HepG2 (cell line): ENCODE measurements around the gene SEC14L1. TPM values are rescaled to one million over a fixed set of nuclear protein-coding genes. Genes with fewer than 3 reads are reported as not detected.

Experiments used
- AGO2 ChIP-seq: fragments of 200-400 bp; formaldehyde crosslinking; optimal IDR thresholded peaks from 2 replicates; pipeline ENCODE3; 2017; ENCODE audit warnings: mild to moderate bottlenecking, low read depth, low read length, moderate library complexity
- CENPT ChIP-seq: sonication (generic); formaldehyde crosslinking; IDR thresholded peaks from 2 replicates; pipeline ENCODE4 v1.8.0; 2022; ENCODE audit warnings: low read depth, mild to moderate bottlenecking, moderate library complexity, missing genetic modification reagents
- ELF3 ChIP-seq: IDR thresholded peaks from 2 replicates; pipeline ENCODE4 v1.6.1; 2016; ENCODE audit warnings: missing genetic modification reagents, missing compliant biosample characterization
- EZH2 ChIP-seq: conservative IDR thresholded peaks from 2 replicates; pipeline ENCODE4 v1.6.1; 2012; ENCODE audit warnings: mild to moderate bottlenecking, low read depth, low read length, moderate library complexity
- FOXA3 ChIP-seq: IDR thresholded peaks from 2 replicates; pipeline ENCODE4 v1.6.1; 2016; ENCODE audit warnings: missing genetic modification reagents, missing compliant biosample characterization
- FOXM1 ChIP-seq: sonication (generic); formaldehyde crosslinking; IDR thresholded peaks from 2 replicates; pipeline ENCODE4 v1.5.0; 2020; ENCODE audit warnings: missing genetic modification reagents
- KLF15 ChIP-seq: sonication (generic); formaldehyde crosslinking; IDR thresholded peaks from 2 replicates; pipeline ENCODE4 v1.8.1; 2023; ENCODE audit warnings: borderline replicate concordance, mild to moderate bottlenecking, inconsistent platforms, missing genetic modification reagents, mixed read lengths
- TAF15 ChIP-seq: fragments of 200-400 bp; formaldehyde crosslinking; IDR thresholded peaks from one replicate; pipeline ENCODE4 v1.6.1; 2018; ENCODE audit warnings: mild to moderate bottlenecking, low read depth, low read length; ENCODE audit not compliant: poor library complexity, severe bottlenecking
- THAP11 ChIP-seq: IDR thresholded peaks from 2 replicates; pipeline ENCODE4 v1.6.1; 2016; ENCODE audit warnings: missing biosample characterization, missing genetic modification reagents
- THYN1 ChIP-seq: sonication (generic); formaldehyde crosslinking; IDR thresholded peaks from 2 replicates; pipeline ENCODE4 v1.8.1; 2023; ENCODE audit warnings: low read depth, mild to moderate bottlenecking, moderate library complexity, missing genetic modification reagents, borderline replicate concordance
- ZBTB20 ChIP-seq: sonication (generic); formaldehyde crosslinking; IDR thresholded peaks from 2 replicates; pipeline ENCODE4 v1.8.1; 2023; ENCODE audit warnings: missing genetic modification reagents, low read depth, mild to moderate bottlenecking, borderline replicate concordance
- ZNF34 ChIP-seq: sonication (generic); formaldehyde crosslinking; IDR thresholded peaks from 2 replicates; pipeline ENCODE4 v1.4.0; 2020; ENCODE audit warnings: mild to moderate bottlenecking, missing genetic modification reagents, borderline replicate concordance
- ZNF468 ChIP-seq: sonication (generic); formaldehyde crosslinking; IDR thresholded peaks from 2 replicates; pipeline ENCODE4 v1.8.0; 2022; ENCODE audit warnings: mild to moderate bottlenecking, moderate library complexity, missing genetic modification reagents
- ZNF530 ChIP-seq: sonication (generic); formaldehyde crosslinking; IDR thresholded peaks from 2 replicates; pipeline ENCODE4 v1.5.0; 2020; ENCODE audit warnings: low read depth, mild to moderate bottlenecking, missing genetic modification reagents
- ZNF543 ChIP-seq: sonication (generic); formaldehyde crosslinking; IDR thresholded peaks from 2 replicates; pipeline ENCODE4 v1.4.0; 2020; ENCODE audit warnings: mild to moderate bottlenecking, missing genetic modification reagents
- ZNF572 ChIP-seq: sonication (generic); formaldehyde crosslinking; IDR thresholded peaks from 2 replicates; pipeline ENCODE4 v1.5.1; 2020; ENCODE audit warnings: mild to moderate bottlenecking, missing genetic modification reagents
- ZNF775 ChIP-seq: sonication (generic); formaldehyde crosslinking; IDR thresholded peaks from 2 replicates; pipeline ENCODE4 v1.4.0; 2020; ENCODE audit warnings: missing genetic modification reagents, mild to moderate bottlenecking, moderate library complexity, borderline replicate concordance
- ZNF777 ChIP-seq: sonication (generic); formaldehyde crosslinking; IDR thresholded peaks from 2 replicates; pipeline ENCODE4 v1.4.0; 2020; ENCODE audit warnings: missing genetic modification reagents
- ZNF780A ChIP-seq: sonication (generic); formaldehyde crosslinking; IDR thresholded peaks from 2 replicates; pipeline ENCODE4 v1.8.0; 2022; ENCODE audit warnings: mild to moderate bottlenecking, missing genetic modification reagents, moderate library complexity
- polyA plus RNA-seq, 8 experiments: library from polyadenylated mRNA; depleted of rRNA in 3 of 8; stranded (reverse) in 7 of 8; unstranded in 1 of 8; fragments of >200 nt; fragmentation: Illumina TruSeq in 4 of 8; extraction: Trizol in 4 of 8; gene quantifications; 2 replicates each; pipeline versions ENCODE4 v1.2.1 to v1.2.3, GENCODE V29; 2011 to 2016; ENCODE audit warnings: low read depth in 4 of 8, missing spikeins in 1 of 8, mixed read lengths in 1 of 8; ENCODE audit not compliant: insufficient read depth in 1 of 8
- total RNA-seq, 5 experiments: library from RNA; depleted of rRNA; stranded (reverse); fragments of >200 nt; fragmentation: Illumina TruSeq; extraction: Trizol; gene quantifications; 2 replicates each; pipeline ENCODE4 v1.2.3, GENCODE V29; 2016; ENCODE audit warnings: low read depth in 1 of 5
- TF ChIP-seq, protein P1 (sequence below): sonication (generic); formaldehyde crosslinking; IDR thresholded peaks from 2 replicates; pipeline ENCODE4 v1.4.0; 2020; ENCODE audit warnings: mild to moderate bottlenecking, missing genetic modification reagents
- TF ChIP-seq, protein P2 (sequence below): sonication (generic); formaldehyde crosslinking; IDR thresholded peaks from 2 replicates; pipeline ENCODE4 v1.5.1; 2020; ENCODE audit warnings: missing genetic modification reagents, mild to moderate bottlenecking, borderline replicate concordance
- TF ChIP-seq, protein P3 (sequence below): sonication (generic); formaldehyde crosslinking; IDR thresholded peaks from 2 replicates; pipeline ENCODE4 v1.4.0; 2020; ENCODE audit warnings: missing genetic modification reagents, borderline replicate concordance
- TF ChIP-seq, protein P4 (sequence below): sonication (generic); formaldehyde crosslinking; IDR thresholded peaks from 2 replicates; pipeline ENCODE4 v1.4.0; 2020; ENCODE audit warnings: missing genetic modification reagents

The SEC14L1 gene
- total and polyA plus RNA-seq, 2 of the 13 experiments (the other 11 are each of a cell fraction or from before 2014, with no cell fraction given) = 26.3 to 43.9 TPM

DNA sequence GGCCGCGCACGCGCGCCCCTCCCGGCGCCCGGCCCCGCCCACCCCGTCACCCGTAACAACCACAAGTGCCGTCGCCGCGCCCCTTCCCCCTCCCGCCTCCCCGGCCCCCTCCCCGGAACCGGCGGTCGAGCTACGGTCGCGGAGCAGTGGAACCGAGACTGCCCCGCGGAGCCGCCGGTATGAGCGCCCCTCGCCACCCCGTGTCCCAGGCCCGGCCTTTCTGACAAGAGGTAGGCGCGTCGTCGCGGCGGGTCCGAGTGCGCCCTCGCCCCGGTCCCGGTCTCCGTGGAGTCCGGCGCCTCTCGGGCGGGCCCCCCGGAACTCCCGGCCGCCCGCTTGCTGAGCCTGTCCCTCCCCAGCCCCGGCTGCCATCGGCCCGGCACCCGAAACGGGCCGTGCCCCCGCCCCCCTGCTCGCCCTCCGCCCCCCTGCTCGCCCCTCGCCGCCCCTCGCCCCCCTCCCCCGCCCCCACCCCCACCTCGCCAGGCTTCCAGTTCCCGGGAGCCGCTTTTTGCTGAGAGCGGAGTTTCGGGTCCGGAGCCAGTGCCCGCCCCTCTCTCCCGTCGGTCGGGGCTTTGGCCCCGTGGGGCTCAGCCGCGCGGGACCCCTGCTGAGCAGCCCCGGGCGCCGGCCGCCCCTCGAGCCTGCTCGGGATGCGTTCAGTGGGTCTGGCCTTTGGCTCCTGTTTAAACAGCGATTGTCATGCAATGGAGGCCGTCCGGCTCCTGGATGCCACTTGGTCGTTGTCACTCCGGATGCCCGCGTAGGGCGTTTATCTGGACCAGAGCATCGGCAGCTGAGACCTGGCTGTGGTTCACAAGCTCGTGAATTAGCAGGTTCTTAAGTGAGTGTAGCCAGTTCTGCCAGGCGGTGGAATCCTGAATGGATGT, at the start of gene SEC14L1 (continued):
- TF ChIP-seq ZNF775 (CRISPR knock-in tag) (no peak), TAF15 (no peak), ZNF34 (no peak), ZNF777 (CRISPR knock-in tag) (peak; percentile 67), ZNF572 (no peak), EZH2 (no peak), ZNF468 (CRISPR knock-in tag) (no peak), CENPT (no peak), ZNF530 (CRISPR knock-in tag) (no peak), FOXA3 (no peak; the same call in 1 of the 2 replicates), ZNF780A (CRISPR knock-in tag) (0 out of 2 replicates have a peak, but pooled peaks have one; percentile 48), ELF3 (CRISPR knock-in tag) (no peak), ZNF543 (CRISPR knock-in tag) (no peak), KLF15 (CRISPR knock-in tag) (no peak), FOXM1 (CRISPR knock-in tag) (no peak), AGO2 (peak; percentile 88), THYN1 (CRISPR knock-in tag) (no peak), THAP11 (CRISPR knock-in tag) (no peak), ZBTB20 (no peak)
- TF ChIP-seq, protein P1, sequence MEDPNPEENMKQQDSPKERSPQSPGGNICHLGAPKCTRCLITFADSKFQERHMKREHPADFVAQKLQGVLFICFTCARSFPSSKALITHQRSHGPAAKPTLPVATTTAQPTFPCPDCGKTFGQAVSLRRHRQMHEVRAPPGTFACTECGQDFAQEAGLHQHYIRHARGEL = no peak
- TF ChIP-seq, protein P2, sequence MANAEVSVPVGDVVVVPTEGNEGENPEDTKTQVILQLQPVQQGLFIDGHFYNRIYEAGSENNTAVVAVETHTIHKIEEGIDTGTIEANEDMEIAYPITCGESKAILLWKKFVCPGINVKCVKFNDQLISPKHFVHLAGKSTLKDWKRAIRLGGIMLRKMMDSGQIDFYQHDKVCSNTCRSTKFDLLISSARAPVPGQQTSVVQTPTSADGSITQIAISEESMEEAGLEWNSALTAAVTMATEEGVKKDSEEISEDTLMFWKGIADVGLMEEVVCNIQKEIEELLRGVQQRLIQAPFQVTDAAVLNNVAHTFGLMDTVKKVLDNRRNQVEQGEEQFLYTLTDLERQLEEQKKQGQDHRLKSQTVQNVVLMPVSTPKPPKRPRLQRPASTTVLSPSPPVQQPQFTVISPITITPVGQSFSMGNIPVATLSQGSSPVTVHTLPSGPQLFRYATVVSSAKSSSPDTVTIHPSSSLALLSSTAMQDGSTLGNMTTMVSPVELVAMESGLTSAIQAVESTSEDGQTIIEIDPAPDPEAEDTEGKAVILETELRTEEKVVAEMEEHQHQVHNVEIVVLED (CRISPR knock-in tag) = no peak
- TF ChIP-seq, protein P3, sequence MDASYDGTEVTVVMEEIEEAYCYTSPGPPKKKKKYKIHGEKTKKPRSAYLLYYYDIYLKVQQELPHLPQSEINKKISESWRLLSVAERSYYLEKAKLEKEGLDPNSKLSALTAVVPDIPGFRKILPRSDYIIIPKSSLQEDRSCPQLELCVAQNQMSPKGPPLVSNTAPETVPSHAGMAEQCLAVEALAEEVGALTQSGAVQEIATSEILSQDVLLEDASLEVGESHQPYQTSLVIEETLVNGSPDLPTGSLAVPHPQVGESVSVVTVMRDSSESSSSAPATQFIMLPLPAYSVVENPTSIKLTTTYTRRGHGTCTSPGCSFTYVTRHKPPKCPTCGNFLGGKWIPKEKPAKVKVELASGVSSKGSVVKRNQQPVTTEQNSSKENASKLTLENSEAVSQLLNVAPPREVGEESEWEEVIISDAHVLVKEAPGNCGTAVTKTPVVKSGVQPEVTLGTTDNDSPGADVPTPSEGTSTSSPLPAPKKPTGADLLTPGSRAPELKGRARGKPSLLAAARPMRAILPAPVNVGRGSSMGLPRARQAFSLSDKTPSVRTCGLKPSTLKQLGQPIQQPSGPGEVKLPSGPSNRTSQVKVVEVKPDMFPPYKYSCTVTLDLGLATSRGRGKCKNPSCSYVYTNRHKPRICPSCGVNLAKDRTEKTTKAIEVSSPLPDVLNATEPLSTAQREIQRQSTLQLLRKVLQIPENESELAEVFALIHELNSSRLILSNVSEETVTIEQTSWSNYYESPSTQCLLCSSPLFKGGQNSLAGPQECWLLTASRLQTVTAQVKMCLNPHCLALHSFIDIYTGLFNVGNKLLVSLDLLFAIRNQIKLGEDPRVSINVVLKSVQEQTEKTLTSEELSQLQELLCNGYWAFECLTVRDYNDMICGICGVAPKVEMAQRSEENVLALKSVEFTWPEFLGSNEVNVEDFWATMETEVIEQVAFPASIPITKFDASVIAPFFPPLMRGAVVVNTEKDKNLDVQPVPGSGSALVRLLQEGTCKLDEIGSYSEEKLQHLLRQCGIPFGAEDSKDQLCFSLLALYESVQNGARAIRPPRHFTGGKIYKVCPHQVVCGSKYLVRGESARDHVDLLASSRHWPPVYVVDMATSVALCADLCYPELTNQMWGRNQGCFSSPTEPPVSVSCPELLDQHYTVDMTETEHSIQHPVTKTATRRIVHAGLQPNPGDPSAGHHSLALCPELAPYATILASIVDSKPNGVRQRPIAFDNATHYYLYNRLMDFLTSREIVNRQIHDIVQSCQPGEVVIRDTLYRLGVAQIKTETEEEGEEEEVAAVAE (CRISPR knock-in tag) = 0 out of 2 replicates have a peak, but pooled peaks have one; percentile 10
- TF ChIP-seq, protein P4, sequence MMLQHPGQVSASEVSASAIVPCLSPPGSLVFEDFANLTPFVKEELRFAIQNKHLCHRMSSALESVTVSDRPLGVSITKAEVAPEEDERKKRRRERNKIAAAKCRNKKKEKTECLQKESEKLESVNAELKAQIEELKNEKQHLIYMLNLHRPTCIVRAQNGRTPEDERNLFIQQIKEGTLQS (CRISPR knock-in tag) = no peak
